HCT116 (cell line): ENCODE measurements around the gene MTM1.

Source experiments
- EZH2 ChIP-seq: fragments of 200-600 bp; sonication (generic); IDR thresholded peaks from 2 replicates; pipeline ENCODE4 v1.6.1; 2017; ENCODE audit warnings: antibody characterized with exemption, mixed run types
- EZH2phosphoT487 ChIP-seq: fragments of 200-600 bp; IDR thresholded peaks from 2 replicates; pipeline ENCODE4 v1.6.1; 2018; ENCODE audit warnings: antibody characterized with exemption, borderline replicate concordance
- FOSL1 ChIP-seq: IDR thresholded peaks from 2 replicates; pipeline ENCODE4 v1.6.1; 2012; ENCODE audit warnings: low read depth
- POLR2A ChIP-seq: IDR thresholded peaks from 2 replicates; pipeline ENCODE4 v1.7.0; 2011; ENCODE audit warnings: borderline replicate concordance; ENCODE audit not compliant: insufficient read depth, insufficient read length; ENCODE audit errors: extremely low read depth
- SIN3A ChIP-seq: IDR thresholded peaks from 2 replicates; pipeline ENCODE4 v1.6.1; 2012; ENCODE audit warnings: low read depth
- SP1 ChIP-seq: IDR thresholded peaks from 2 replicates; pipeline ENCODE4 v1.6.1; 2012; ENCODE audit warnings: low read depth
- YY1 ChIP-seq: IDR thresholded peaks from 2 replicates; pipeline ENCODE4 v1.6.1; 2011; ENCODE audit warnings: low read length, low read depth, moderate library complexity, mild to moderate bottlenecking; ENCODE audit not compliant: insufficient replicate concordance; ENCODE audit errors: extremely low read depth
- ZFX ChIP-seq: fragments of 450-650 bp; IDR thresholded peaks from 2 replicates; pipeline ENCODE4 v1.6.1; 2017
- TF ChIP-seq, protein P1 (sequence below), 3 experiments: fragments of 200-600 bp in 1 of 3; sonication (generic) in 1 of 3; IDR thresholded peaks in 2 of 3; conservative IDR thresholded peaks in 1 of 3; 2 replicates each; pipeline ENCODE4 v1.5.1; 2012 to 2017; ENCODE audit warnings: low read depth in 2 of 3, low read length in 2 of 3, antibody characterized with exemption in 1 of 3, borderline replicate concordance in 1 of 3, control low read depth in 1 of 3, mild to moderate bottlenecking in 1 of 3, mixed read lengths in 1 of 3, mixed run types in 1 of 3, moderate library complexity in 1 of 3; ENCODE audit not compliant: insufficient read depth in 1 of 3
- TF ChIP-seq, protein P2 (sequence below): IDR thresholded peaks from 2 replicates; pipeline ENCODE4 v1.6.1; 2012

DNA sequence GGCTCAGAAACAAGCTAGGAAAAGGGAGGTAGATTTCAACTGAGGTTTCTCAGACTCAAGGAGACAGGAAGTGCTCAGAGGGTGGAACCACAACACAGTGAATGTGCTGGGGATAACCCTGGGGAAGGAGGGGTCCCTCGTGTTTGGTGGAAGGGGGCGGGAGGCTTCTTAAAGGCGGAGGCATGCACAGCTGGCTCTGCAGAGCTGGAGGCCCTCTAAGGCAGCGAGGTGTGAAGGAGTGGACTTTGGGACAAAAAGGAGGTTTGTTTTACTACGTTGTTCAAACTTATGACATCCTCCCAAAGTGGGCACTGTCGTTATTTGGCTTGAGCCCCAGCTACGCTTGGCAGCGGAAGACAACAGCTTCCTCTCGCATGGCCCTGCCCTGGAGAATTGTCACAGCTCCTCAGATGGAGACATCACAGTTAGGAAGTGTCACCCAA lies 21.7 kb upstream of the MTM1 start:
- TF ChIP-seq, protein P1, sequence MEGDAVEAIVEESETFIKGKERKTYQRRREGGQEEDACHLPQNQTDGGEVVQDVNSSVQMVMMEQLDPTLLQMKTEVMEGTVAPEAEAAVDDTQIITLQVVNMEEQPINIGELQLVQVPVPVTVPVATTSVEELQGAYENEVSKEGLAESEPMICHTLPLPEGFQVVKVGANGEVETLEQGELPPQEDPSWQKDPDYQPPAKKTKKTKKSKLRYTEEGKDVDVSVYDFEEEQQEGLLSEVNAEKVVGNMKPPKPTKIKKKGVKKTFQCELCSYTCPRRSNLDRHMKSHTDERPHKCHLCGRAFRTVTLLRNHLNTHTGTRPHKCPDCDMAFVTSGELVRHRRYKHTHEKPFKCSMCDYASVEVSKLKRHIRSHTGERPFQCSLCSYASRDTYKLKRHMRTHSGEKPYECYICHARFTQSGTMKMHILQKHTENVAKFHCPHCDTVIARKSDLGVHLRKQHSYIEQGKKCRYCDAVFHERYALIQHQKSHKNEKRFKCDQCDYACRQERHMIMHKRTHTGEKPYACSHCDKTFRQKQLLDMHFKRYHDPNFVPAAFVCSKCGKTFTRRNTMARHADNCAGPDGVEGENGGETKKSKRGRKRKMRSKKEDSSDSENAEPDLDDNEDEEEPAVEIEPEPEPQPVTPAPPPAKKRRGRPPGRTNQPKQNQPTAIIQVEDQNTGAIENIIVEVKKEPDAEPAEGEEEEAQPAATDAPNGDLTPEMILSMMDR (IDR thresholded peaks at IDR 0.05 in 2 of 3, conservative IDR thresholded peaks at IDR 0.05 in 1 of 3; ENCODE audit: borderline replicate concordance in 1 of 3, insufficient read depth in 1 of 3, low read depth in 2 of 3, low read length in 2 of 3): no peak
- no peak for TF ChIP-seq POLR2A
- TF ChIP-seq FOSL1: no peak
- no peak for TF ChIP-seq SIN3A
- TF ChIP-seq EZH2: no peak
- no peak for TF ChIP-seq YY1
- TF ChIP-seq, protein P2, sequence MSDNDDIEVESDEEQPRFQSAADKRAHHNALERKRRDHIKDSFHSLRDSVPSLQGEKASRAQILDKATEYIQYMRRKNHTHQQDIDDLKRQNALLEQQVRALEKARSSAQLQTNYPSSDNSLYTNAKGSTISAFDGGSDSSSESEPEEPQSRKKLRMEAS: no peak
- TF ChIP-seq EZH2phosphoT487: no peak
- no peak for TF ChIP-seq SP1
- no peak for TF ChIP-seq ZFX
